Measurements from ENCODE around the gene ANO3.
"Not testable (repeated sequence)": the region's sequence is repeated elsewhere in the genome, so short reads cannot be mapped to it uniquely, and the experiment has no call there.

The ANO3 gene

GRCh38 chr11:26632691-26633159 lies 300.8 kb downstream of the ANO3 start:
- TF ChIP-seq, protein P1, sequence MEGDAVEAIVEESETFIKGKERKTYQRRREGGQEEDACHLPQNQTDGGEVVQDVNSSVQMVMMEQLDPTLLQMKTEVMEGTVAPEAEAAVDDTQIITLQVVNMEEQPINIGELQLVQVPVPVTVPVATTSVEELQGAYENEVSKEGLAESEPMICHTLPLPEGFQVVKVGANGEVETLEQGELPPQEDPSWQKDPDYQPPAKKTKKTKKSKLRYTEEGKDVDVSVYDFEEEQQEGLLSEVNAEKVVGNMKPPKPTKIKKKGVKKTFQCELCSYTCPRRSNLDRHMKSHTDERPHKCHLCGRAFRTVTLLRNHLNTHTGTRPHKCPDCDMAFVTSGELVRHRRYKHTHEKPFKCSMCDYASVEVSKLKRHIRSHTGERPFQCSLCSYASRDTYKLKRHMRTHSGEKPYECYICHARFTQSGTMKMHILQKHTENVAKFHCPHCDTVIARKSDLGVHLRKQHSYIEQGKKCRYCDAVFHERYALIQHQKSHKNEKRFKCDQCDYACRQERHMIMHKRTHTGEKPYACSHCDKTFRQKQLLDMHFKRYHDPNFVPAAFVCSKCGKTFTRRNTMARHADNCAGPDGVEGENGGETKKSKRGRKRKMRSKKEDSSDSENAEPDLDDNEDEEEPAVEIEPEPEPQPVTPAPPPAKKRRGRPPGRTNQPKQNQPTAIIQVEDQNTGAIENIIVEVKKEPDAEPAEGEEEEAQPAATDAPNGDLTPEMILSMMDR (IDR thresholded peaks at IDR 0.05; ENCODE audit: insufficient read depth, low read length, poor library complexity, severe bottlenecking) = no peak
- DNase-seq (ENCODE audit: extremely low read depth, insufficient read length) = peak; percentile 66
- H3K4me3 ChIP-seq (replicated peaks; ENCODE audit: low read depth, low read length) = no peak overlapping the region
- H3K36me3 ChIP-seq (ENCODE audit: control insufficient read depth, insufficient read depth, low read length) = no peaks in the 10 kb centered on the region
- no peaks in the 10 kb centered on the region for H3K27me3 ChIP-seq (replicated peaks; ENCODE audit: control insufficient read depth, insufficient read depth, low read length)

DNA sequence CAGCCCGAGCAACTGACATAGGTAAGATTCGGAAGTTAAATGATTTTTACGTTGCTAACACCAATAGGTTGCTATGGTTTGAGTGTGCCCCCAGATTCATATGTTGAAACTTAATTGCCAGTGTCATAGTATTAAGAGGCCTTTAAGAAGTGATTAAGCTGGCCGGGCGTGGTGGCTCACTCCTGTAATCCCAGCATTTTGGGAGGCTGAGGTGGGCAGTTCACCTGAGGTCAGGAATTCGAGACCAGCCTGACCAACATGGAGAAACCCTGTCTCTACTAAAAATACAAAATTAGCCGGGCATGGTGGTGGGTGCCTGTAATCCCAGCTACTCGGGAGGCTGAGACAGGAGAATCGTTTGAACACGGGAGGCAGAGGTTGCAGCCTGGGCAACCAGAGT lies 311.4 kb downstream of the ANO3 start:
- not testable (repeated sequence) for H3K36me3 ChIP-seq (ENCODE audit: control insufficient read depth, insufficient read depth, low read length)

GRCh38 chr11:26649884-26650283 lies 318.0 kb downstream of the ANO3 start:
- no peaks in the 10 kb centered on the region for H3K36me3 ChIP-seq (ENCODE audit: control insufficient read depth, insufficient read depth, low read length)
- H3K4me3 ChIP-seq (replicated peaks; ENCODE audit: low read depth, low read length) = no peak overlapping the region
- no peaks in the 10 kb centered on the region for H3K27me3 ChIP-seq (replicated peaks; ENCODE audit: control insufficient read depth, insufficient read depth, low read length)
- TF ChIP-seq, protein P1 (IDR thresholded peaks at IDR 0.05; ENCODE audit: insufficient read depth, low read length, poor library complexity, severe bottlenecking) = peak; percentile 69
- DNase-seq (ENCODE audit: extremely low read depth, insufficient read length) = no peak

More for the DNA sequence above, 311.4 kb downstream of the ANO3 start:
- H3K4me3 ChIP-seq (replicated peaks; ENCODE audit: low read depth, low read length); DNase-seq (ENCODE audit: extremely low read depth, insufficient read length); H3K27me3 ChIP-seq (replicated peaks; ENCODE audit: control insufficient read depth, insufficient read depth, low read length): not testable (repeated sequence)

- no peak overlapping the region for H3K4me3 ChIP-seq (replicated peaks; ENCODE audit: low read depth, low read length)
- no peak for DNase-seq (ENCODE audit: extremely low read depth, insufficient read length)
These were observed 320.0 kb downstream of the ANO3 start for GRCh38 chr11:26651916-26652315.

DNA sequence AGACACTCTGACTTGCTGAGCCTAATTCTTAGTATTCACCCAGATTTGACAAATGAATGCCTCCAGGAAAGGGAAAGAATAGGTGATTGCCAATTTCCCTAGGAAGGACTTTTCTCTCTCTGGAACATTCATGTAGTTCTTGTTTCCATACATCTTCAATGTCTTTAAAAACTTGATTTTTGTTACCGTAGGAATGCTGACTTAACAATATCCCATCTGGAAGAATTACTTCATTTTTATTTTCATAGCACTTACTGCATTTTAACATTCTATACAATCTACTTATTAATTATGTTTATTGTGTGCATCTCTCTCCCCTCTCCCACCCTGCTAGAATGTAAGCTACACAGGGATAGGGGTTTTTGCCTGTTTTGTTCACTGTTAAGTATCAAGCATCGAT lies 323.4 kb downstream of the ANO3 start:
- Histone ChIP-seq H3K27me3 (replicated peaks; ENCODE audit: control insufficient read depth, insufficient read depth, low read length) (no peaks in the 10 kb centered on the region), H3K36me3 (ENCODE audit: control insufficient read depth, insufficient read depth, low read length) (no peaks in the 10 kb centered on the region), H3K4me3 (replicated peaks; ENCODE audit: low read depth, low read length) (no peak overlapping the region)
- TF ChIP-seq, protein P1 (IDR thresholded peaks at IDR 0.05; ENCODE audit: insufficient read depth, low read length, poor library complexity, severe bottlenecking) = no peak
- no peak for DNase-seq (ENCODE audit: extremely low read depth, insufficient read length)

More at GRCh38 chr11:26651916-26652315, 320.0 kb downstream of the ANO3 start:
- TF ChIP-seq, protein P1 (IDR thresholded peaks at IDR 0.05; ENCODE audit: insufficient read depth, low read length, poor library complexity, severe bottlenecking) = no peak
- no peaks in the 10 kb centered on the region for H3K36me3 ChIP-seq (ENCODE audit: control insufficient read depth, insufficient read depth, low read length)
- no peaks in the 10 kb centered on the region for H3K27me3 ChIP-seq (replicated peaks; ENCODE audit: control insufficient read depth, insufficient read depth, low read length)

GRCh38 chr11:26662916-26663315 lies 331.0 kb downstream of the ANO3 start:
- DNase-seq (ENCODE audit: extremely low read depth, insufficient read length) = no peak
- TF ChIP-seq, protein P1 (IDR thresholded peaks at IDR 0.05; ENCODE audit: insufficient read depth, low read length, poor library complexity, severe bottlenecking) = no peak
- no peaks in the 10 kb centered on the region for H3K27me3 ChIP-seq (replicated peaks; ENCODE audit: control insufficient read depth, insufficient read depth, low read length)
- no peaks in the 10 kb centered on the region for H3K36me3 ChIP-seq (ENCODE audit: control insufficient read depth, insufficient read depth, low read length)
- no peak overlapping the region for H3K4me3 ChIP-seq (replicated peaks; ENCODE audit: low read depth, low read length)

Data from GM06990 (cell line).